Body of pancreas (tissue), 4 donors: ENCODE measurements around the gene PNPLA2. TPM values are rescaled to one million over a fixed set of nuclear protein-coding genes. Genes with fewer than 3 reads are reported as not detected.

Experiments used
- ATAC-seq: fragments of 150-250 bp; one replicate; pipeline ENCODE4 v1.9.1; 2016
- DNase-seq, 4 donors: peaks; one replicate each; pipeline ENCODE4 v3.0.0-alpha.2; 2019
- H3K27ac ChIP-seq, 4 donors: fragments of 200-600 bp; sonication (generic); 1 replicate in 3 of 4; 2 replicates in 1 of 4; pipeline versions ENCODE4 v1.5.1 to v1.6.1; 2016 to 2019; ENCODE audit warnings: mild to moderate bottlenecking in 1 of 4, mixed read lengths in 1 of 4, moderate library complexity in 1 of 4
- H3K27me3 ChIP-seq, 2 donors: fragments of 200-600 bp; sonication (generic); one replicate each; pipeline ENCODE4 v1.6.0; 2016; ENCODE audit warnings: mild to moderate bottlenecking in 1 of 2
- H3K36me3 ChIP-seq, 2 donors: fragments of 200-600 bp; sonication (generic); replicated peaks in 1 of 2; 2 replicates each; pipeline ENCODE4 v1.5.1; 2016; ENCODE audit warnings: low read depth in 2 of 2; ENCODE audit not compliant: insufficient read depth in 1 of 2
- H3K4me1 ChIP-seq: fragments of 200-600 bp; sonication (generic); one replicate; pipeline ENCODE4 v1.6.0; 2016
- H3K4me3 ChIP-seq, 2 donors: fragments of 200-600 bp; sonication (generic); 1 replicate in 1 of 2; 2 replicates in 1 of 2; pipeline ENCODE4 v1.5.1; 2016 to 2019
- H3K9me3 ChIP-seq, 3 donors: fragments of 200-600 bp; sonication (generic); 1 replicate in 2 of 3; 2 replicates in 1 of 3; pipeline ENCODE4 v1.5.1; 2016
- CTCF ChIP-seq, 7 experiments: fragments of 450-650 bp in 4 of 7; fragments of 200-600 bp in 3 of 7; sonication (generic) in 3 of 7; IDR thresholded peaks; one replicate each; pipeline ENCODE4 v1.5.1; 2016 to 2019; ENCODE audit warnings: antibody characterized with exemption in 7 of 7
- POLR2A ChIP-seq, 3 donors: fragments of 450-650 bp; IDR thresholded peaks; one replicate each; pipeline ENCODE4 v1.6.1; 2016; ENCODE audit warnings: antibody characterized with exemption in 3 of 3, mild to moderate bottlenecking in 2 of 3
- WGBS, 2 donors: methylation state at CpG; one replicate each; pipeline ENCODE4 v1.1.5; 2017; 5-methylcytosine and 5-hydroxymethylcytosine counted together
- intact Hi-C: fragments of 100-400 bp; cut with DNase I; formaldehyde crosslinking; loops from one replicate; pipeline ENCODE4 v1.15.1; 2023
- total RNA-seq, 2 donors: library from RNA; depleted of rRNA; stranded (reverse); fragments of >200 nt; gene quantifications; one replicate each; pipeline ENCODE4 v1.1.0, GENCODE V29; 2016

The PNPLA2 gene
- total RNA-seq, 2 donors from 2014 or later, result 72.1 to 351 TPM

- Histone ChIP-seq H3K27me3 (no peaks in the 10 kb centered on the region), H3K4me3 (no peak overlapping the region), H3K27ac (no peak overlapping the region), H3K36me3 (no peaks in the 10 kb centered on the region), H3K9me3 (no peaks in the 10 kb centered on the region), H3K4me1 (peaks cover 17% of the 10 kb centered on the region)
- no peak for ATAC-seq
- intact Hi-C loops, result loop anchor here (5.0 kb wide), 1 partner anchor 182 kb away; the partner anchor contains the start of gene MUC6
- no peak for DNase-seq
- TF ChIP-seq POLR2A (IDR thresholded peaks at IDR 0.05) (no peak), CTCF (IDR thresholded peaks at IDR 0.05) (no peak)
- 86 to 97% methylated on average over 5 to 7 of the region's 7 CpGs for WGBS, 2 donors
Measured at GRCh38 chr11:855330-855674, 36.6 kb downstream of the PNPLA2 start.

- DNase-seq (no peak), ATAC-seq (no peak)
- Histone ChIP-seq H3K9me3 (no peaks in the 10 kb centered on the region), H3K4me1 (peaks cover 14% of the 10 kb centered on the region), H3K36me3 (no peaks in the 10 kb centered on the region), H3K27ac (no peak overlapping the region), H3K27me3 (no peaks in the 10 kb centered on the region), H3K4me3 (no peak overlapping the region)
- WGBS, 2 donors, result 95% methylated on average over 11 of the region's 12 CpGs; no CpG with 5 or more reads in 1 of the 2 donors
- intact Hi-C loops, result loop anchor here (5.0 kb wide), 1 partner anchor 182 kb away; the partner anchor contains the start of gene MUC6
- TF ChIP-seq CTCF (IDR thresholded peaks at IDR 0.05) (no peak), POLR2A (IDR thresholded peaks at IDR 0.05) (no peak)
Measured at GRCh38 chr11:855796-856195, 37.1 kb downstream of the PNPLA2 start.

GRCh38 chr11:856397-856796 is 37.7 kb downstream of the PNPLA2 start:
- H3K4me1 ChIP-seq, result peaks cover 12% of the 10 kb centered on the region
- ATAC-seq, result no peak

GRCh38 chr11:858053-858761 is 39.5 kb downstream of the PNPLA2 start:
- Histone ChIP-seq H3K36me3 (no peaks in the 10 kb centered on the region), H3K4me1 (peaks cover 12% of the 10 kb centered on the region), H3K27me3 (no peaks in the 10 kb centered on the region), H3K27ac (no peak overlapping the region), H3K4me3 (no peak overlapping the region), H3K9me3 (no peaks in the 10 kb centered on the region)
- intact Hi-C loops, result loop anchor here (5.0 kb wide), 1 partner anchor 179 kb away; the partner anchor contains the start of gene MUC6
- ATAC-seq (no peak), DNase-seq (no peak)
- 78 to 85% methylated on average over 18 to 25 of the region's 27 CpGs for WGBS, 2 donors
- TF ChIP-seq CTCF (IDR thresholded peaks at IDR 0.05), result no peak
- TF ChIP-seq POLR2A (IDR thresholded peaks at IDR 0.05), result no peak

More at GRCh38 chr11:856397-856796, 37.7 kb downstream of the PNPLA2 start:
- H3K4me3 ChIP-seq, result no peak overlapping the region
- no peak for DNase-seq
- WGBS, 2 donors, result 98 to 100% methylated on average over 3 to 7 of the region's 8 CpGs
- H3K9me3 ChIP-seq, result no peaks in the 10 kb centered on the region
- no peak overlapping the region for H3K27ac ChIP-seq
- TF ChIP-seq CTCF (IDR thresholded peaks at IDR 0.05) (no peak), POLR2A (IDR thresholded peaks at IDR 0.05) (no peak)
- intact Hi-C loops, result loop anchor here (5.0 kb wide), 1 partner anchor 181 kb away; the partner anchor contains the start of gene MUC6
- H3K36me3 ChIP-seq, result no peaks in the 10 kb centered on the region
- no peaks in the 10 kb centered on the region for H3K27me3 ChIP-seq
